ENCODE data around the gene PRR19.

GRCh38 chr19:42297039-42297438 lies 4.9 kb upstream of the PRR19 start:
- TF ChIP-seq CEBPB (IDR thresholded peaks at IDR 0.05) (no peak), CREB1 (IDR thresholded peaks at IDR 0.05; ENCODE audit: low read depth) (no peak), NFIC (IDR thresholded peaks at IDR 0.05) (no peak), FOXM1 (IDR thresholded peaks at IDR 0.05; ENCODE audit: borderline replicate concordance, low read depth) (no peak), EP300 (IDR thresholded peaks at IDR 0.05; ENCODE audit: borderline replicate concordance) (no peak), TAF1 (IDR thresholded peaks at IDR 0.05; ENCODE audit: low read depth) (no peak), YY1 (IDR thresholded peaks at IDR 0.05; ENCODE audit: low read depth) (no peak), MAX (IDR thresholded peaks at IDR 0.05) (no peak)
- TF ChIP-seq, protein P1, sequence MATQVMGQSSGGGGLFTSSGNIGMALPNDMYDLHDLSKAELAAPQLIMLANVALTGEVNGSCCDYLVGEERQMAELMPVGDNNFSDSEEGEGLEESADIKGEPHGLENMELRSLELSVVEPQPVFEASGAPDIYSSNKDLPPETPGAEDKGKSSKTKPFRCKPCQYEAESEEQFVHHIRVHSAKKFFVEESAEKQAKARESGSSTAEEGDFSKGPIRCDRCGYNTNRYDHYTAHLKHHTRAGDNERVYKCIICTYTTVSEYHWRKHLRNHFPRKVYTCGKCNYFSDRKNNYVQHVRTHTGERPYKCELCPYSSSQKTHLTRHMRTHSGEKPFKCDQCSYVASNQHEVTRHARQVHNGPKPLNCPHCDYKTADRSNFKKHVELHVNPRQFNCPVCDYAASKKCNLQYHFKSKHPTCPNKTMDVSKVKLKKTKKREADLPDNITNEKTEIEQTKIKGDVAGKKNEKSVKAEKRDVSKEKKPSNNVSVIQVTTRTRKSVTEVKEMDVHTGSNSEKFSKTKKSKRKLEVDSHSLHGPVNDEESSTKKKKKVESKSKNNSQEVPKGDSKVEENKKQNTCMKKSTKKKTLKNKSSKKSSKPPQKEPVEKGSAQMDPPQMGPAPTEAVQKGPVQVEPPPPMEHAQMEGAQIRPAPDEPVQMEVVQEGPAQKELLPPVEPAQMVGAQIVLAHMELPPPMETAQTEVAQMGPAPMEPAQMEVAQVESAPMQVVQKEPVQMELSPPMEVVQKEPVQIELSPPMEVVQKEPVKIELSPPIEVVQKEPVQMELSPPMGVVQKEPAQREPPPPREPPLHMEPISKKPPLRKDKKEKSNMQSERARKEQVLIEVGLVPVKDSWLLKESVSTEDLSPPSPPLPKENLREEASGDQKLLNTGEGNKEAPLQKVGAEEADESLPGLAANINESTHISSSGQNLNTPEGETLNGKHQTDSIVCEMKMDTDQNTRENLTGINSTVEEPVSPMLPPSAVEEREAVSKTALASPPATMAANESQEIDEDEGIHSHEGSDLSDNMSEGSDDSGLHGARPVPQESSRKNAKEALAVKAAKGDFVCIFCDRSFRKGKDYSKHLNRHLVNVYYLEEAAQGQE (IDR thresholded peaks at IDR 0.05; ENCODE audit: low read depth), result no peak
